ENCODE measurements around the gene EFCAB8. TPM values are rescaled to one million over a fixed set of nuclear protein-coding genes. Genes with fewer than 3 reads are reported as not detected.

EFCAB8 gene
- total RNA-seq, 1 donor from 2014 or later, result not detected

DNA sequence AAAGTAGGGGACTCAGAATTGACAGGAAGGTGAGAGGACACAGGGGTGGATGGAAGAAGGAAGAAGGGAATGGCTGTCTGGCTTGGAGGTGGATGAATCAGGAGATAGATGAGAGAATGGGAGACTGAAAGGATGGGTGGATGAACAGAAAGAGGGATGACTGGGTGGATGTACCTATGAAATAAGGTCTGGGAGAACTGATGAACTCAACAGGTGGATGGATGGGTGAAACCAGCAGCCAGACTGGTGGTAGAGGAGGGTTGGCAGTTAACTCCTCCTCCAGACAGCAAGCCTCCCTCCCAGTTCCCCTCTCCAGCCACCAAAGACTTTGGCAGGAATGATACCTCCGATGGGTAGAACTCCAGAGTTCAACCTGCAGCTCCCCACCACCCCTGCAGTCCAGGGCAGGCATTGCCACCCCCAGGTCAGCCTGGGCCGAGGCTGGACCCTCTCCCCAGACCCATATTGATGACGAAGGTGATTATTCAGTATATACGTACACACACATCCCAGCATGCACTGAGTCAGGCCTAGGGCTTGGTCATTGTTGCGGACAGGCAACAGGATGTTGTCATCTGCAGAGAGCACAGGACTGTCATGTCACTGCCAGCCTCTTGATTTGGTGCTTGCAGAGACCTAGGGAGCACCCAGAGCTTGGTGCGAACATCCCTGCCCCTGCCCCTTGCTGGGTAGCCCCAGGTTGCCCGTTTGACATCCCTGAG, 143.5 kb downstream of the EFCAB8 start:
- DNase-seq (ENCODE audit: extremely low read depth, low read depth, low spot score), result no peak

GRCh38 chr20:33004141-33004751, 145.5 kb downstream of the EFCAB8 start, which contains the start of gene SUN5:
SUN5 (minus strand) TSS chr20:33004433; CDS start chr20:33004340, 93 bp downstream.
- no peak for DNase-seq (ENCODE audit: extremely low read depth, low read depth, low spot score)

DNA sequence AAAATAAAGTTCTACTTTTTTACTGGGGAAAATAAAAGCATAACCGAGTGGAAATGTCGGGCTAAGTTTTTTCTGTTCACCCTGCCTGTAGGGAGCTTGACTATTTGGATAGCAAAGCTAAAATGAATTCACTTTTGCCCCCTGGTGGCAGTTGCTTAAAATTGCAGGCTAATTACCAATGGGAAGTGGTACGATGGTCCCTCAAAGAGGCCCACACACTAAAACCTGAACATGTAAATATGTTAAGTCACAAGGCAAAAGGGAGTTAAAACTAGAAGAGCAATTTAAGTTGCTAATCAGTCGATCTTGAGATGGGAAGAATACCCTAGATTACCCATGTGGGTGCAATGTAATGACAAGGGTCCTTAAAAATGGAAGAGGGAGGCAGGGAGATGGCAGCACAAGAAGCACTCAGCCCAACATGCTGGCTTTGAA, 146.4 kb downstream of the EFCAB8 start:
- no peak for DNase-seq (ENCODE audit: extremely low read depth, low read depth, low spot score)

DNA sequence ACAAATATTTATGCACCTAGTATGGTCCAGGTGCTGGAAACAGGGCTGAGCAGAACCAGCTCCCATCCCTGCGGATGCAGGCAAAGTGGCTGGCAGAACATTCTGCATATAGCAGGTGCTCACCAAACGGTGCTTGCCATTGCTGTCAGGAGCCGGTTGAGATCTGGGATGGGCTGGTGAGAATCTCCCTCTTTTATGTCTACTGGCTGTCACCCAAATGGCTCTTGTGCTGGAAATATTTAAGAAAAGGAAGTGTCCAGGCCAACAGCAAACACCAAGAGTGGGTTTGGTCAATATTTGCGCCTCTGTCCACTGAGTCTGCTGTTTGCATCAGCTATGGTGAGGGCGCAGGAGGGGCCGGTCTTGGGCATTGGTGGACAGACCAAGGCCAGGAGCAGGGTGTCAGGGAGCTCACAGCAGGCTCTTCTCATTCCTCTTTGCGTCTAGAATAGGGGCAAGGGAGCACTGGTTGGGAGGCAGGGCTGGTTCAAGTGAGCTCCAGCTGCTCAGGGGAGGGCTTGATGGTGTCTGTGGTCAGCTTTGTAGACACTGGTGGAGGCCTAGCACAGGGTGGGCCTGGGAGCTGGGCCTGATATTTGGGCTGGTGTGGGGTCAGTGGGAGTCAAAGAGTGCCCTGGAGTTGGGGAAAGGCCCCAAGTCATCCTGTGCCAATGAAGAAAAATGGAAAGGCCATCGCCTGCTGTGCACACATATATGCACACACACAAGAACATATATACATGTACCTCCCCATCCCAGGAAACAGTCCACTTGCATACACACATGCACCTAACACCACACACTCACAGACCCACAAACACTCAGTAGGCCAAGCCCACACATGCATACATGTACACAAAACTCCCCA, 147.4 kb downstream of the EFCAB8 start:
- DNase-seq (ENCODE audit: extremely low read depth, low read depth, low spot score), result no peak

DNA sequence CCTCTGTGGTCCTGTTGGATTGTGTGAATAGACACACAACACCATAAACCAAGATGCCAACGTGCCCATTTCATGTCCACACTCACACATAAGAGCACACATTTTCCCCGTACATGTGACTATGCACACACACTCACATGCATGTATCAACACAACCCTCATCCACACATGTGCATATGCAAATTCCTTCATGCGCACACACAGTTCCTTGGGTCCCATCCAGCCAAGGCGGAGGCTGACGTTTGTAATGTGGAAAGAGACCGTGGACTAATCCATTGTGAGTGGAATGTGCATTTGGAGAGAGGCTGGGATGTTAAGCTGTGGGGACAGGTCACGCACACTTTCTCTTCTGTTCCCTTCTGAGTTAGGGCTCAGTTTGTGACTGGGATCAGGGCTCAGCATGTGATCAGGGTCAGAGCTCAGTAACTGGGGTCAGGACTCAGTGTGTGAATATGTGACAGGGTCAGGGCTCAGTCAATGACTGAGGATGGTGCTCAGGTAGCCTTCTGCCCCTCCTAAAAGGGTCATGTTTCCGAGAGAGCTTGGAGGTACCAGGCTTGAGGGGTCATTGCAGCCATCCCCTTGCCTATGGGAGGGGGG, 148.2 kb downstream of the EFCAB8 start:
- DNase-seq (ENCODE audit: extremely low read depth, low read depth, low spot score), result no peak

GRCh38 chr20:33007376-33008335, 148.9 kb downstream of the EFCAB8 start, which contains the start of gene BPIFB2:
BPIFB2 (plus strand) TSS chr20:33007704; CDS start chr20:33008575, 871 bp downstream.
- DNase-seq (ENCODE audit: extremely low read depth, low read depth, low spot score), result no peak

GRCh38 chr20:33008336-33009213, 149.9 kb downstream of the EFCAB8 start:
- DNase-seq (ENCODE audit: extremely low read depth, low read depth, low spot score), result no peak

DNA sequence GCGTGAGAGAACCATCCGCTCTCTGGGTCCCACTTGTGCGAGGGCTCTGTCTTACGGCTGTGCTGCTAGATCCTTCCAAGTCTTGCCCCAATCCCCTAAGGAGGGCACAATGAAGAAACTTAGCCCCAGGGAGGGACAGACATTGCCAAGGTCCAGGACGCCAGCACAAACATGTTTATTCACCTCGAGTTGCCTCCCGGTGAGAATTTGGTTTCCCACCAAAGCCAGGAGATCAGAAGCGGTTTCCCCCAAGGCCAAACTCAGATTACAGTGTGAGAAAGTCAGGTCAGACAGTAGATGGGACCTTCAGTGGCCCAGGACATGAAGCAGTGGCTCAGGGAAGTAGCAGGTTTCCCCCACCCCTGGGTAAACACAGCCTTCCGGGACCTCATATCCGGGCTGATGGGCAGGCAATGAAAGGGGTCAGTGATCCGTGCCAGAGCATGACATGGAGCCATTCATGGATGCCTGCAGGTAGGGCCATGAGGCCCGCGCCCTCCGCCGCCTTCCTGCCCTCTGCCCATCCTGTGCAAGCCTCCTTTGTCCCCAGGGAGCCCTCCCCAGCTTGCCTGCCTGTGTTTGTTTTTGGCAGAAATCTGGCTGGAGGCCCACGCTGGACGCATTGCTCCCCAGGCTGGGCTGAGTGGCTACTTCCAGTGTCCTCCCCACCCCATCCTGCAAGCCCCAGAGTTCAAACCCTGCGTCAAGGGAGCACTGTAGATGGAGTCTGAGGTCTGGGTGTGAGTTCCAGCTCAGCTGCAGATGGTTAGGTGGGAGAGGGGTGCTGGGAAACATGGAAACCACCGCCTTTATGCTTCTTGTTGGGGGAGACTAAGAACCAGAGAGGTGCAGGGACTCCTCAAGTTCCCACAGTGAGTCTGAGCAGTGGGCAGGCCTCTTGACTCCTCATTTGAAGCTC, 150.8 kb downstream of the EFCAB8 start:
- no peak for DNase-seq (ENCODE audit: extremely low read depth, low read depth, low spot score)

DNA sequence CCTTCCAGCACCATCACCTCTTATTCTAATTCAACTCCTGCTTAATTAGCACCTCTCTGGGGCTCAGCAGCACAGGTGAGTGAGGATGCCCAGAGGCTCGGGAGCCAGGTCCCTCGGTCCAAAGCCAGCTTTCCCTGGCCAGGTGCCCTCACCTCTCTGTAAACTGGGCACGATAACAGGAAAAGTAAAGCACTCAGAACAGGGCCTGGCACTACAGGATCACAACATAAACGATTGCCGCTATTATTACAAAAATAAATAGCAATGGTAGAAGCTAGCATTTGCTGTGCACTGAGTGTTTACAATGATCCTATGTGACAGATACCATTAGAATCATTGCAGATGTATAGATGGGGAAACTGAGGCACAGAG, 151.4 kb downstream of the EFCAB8 start:
- DNase-seq (ENCODE audit: extremely low read depth, low read depth, low spot score), result no peak

DNA sequence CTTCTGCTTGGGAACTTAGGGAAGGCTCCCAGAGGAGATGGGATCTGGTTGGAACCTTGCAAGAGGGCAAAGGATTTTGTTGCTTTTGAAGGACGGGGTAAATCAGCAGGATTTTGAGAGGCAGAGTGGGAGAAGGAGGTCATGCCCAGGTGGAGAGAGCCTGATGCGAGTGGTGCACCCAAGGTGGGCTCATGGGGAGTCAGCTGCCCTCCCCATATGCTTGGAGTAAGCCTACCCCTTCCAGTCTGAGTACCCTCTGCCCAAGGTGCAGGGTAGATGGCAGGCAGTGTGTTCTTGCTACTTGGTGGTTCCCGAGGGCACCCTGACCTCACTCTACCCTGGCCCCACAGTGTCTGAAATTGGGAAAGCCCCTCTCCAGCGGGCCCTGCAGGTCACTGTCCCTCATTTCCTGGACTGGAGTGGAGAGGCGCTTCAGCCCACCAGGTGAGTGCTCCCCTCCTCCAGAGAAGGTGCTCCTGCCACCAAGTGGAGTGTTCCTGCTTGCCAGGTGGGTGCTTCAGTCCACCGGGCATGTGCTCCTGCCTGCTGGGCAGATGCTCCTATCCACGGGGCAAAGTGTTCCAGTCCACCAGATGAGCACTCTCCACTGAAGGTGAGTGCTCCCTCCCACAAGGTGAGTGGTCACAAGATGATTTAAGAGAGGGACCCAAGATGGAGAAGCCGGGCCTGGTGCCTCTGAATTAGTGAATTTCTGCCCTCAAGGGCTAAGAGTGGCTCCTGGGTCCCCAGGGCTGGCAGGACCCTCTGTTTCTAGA, 152.1 kb downstream of the EFCAB8 start:
- DNase-seq (ENCODE audit: extremely low read depth, low read depth, low spot score), result no peak

Other genes starting within 250 kb of the EFCAB8 start
- gene C20orf203, start 185.0 kb upstream of the EFCAB8 start, total RNA-seq, result not detected in 2 replicates
- gene COMMD7, start 115.5 kb upstream of the EFCAB8 start, total RNA-seq, result 35.2 and 41.7 TPM in 2 replicates
- gene DNMT3B, start 96.5 kb upstream of the EFCAB8 start, total RNA-seq, result 2.8 and 5.8 TPM in 2 replicates
- 96.8 and 108 TPM in 2 replicates for gene MAPRE1, start 39.0 kb upstream of the EFCAB8 start, total RNA-seq
- gene SUN5, start 145.5 kb downstream of the EFCAB8 start, total RNA-seq, result not detected in 2 replicates
- gene BPIFB2, start 148.8 kb downstream of the EFCAB8 start, total RNA-seq, result not detected in 2 replicates
- not detected in 2 replicates for gene BPIFB6, start 172.7 kb downstream of the EFCAB8 start, total RNA-seq
- gene BPIFB3, start 195.0 kb downstream of the EFCAB8 start, total RNA-seq, result not detected in 2 replicates
- not detected in 2 replicates for gene BPIFB4, start 220.7 kb downstream of the EFCAB8 start, total RNA-seq